Endothelial cell of umbilical vein (primary cell): ENCODE data around the gene OAS3. TPM values are rescaled to one million over a fixed set of nuclear protein-coding genes. Genes with fewer than 3 reads are reported as not detected.

ENCODE experiments used
- BruUV-seq: library from RNA; stranded (reverse); fragments of 400-500 nt; replicated peaks from 2 replicates; lab custom pipeline; 2021; lab: Mats Ljungman, UMichigan
- CTCF ChIA-PET: fragments of 300-600, 350-600 bp; sonication (Branson Sonifier 250); formaldehyde crosslinking; loops from one replicate; lab custom pipeline; 2021; ENCODE audit warnings: antibody characterized with exemption, inconsistent platforms; lab: Charles Lee
- POLR2A ChIA-PET: fragments of 300-600, 350-600 bp; sonication (Branson Sonifier 250); formaldehyde crosslinking; loops from one replicate; lab custom pipeline; 2021; ENCODE audit warnings: antibody characterized with exemption, inconsistent platforms; lab: Charles Lee
- DNase-seq: peaks from one replicate; pipeline ENCODE4 v3.0.0-alpha.2; 2011; ENCODE audit warnings: low read depth, low spot score
- FAIRE-seq: peaks from 2 replicates; lab custom pipeline; 2011; peaks lifted over from hg19 to GRCh38; lab: Jason Lieb, UNC
- H2AFZ ChIP-seq: 2 replicates; pipeline ENCODE4 v1.6.0; 2012; ENCODE audit warnings: low read depth, low read length, control low read depth, inconsistent platforms
- H3K27ac ChIP-seq: 2 replicates; pipeline ENCODE4 v1.5.1; 2011; ENCODE audit warnings: low read depth, mild to moderate bottlenecking, control low read depth, low read length, moderate library complexity; ENCODE audit not compliant: insufficient read depth
- H3K27me3 ChIP-seq, 2 experiments: 2 replicates each; pipeline versions ENCODE4 v1.6.0 to v1.6.1; 2011; ENCODE audit warnings: low read length in 2 of 2, mixed read lengths in 1 of 2; ENCODE audit not compliant: control insufficient read depth in 2 of 2, insufficient read depth in 2 of 2
- H3K36me3 ChIP-seq, 2 experiments: 2 replicates in 1 of 2; 3 replicates in 1 of 2; pipeline ENCODE4 v1.5.1; 2011; ENCODE audit warnings: low read length in 2 of 2, mild to moderate bottlenecking in 1 of 2, moderate library complexity in 1 of 2; ENCODE audit not compliant: control insufficient read depth in 2 of 2, insufficient read depth in 2 of 2; ENCODE audit errors: extremely low read depth in 1 of 2
- H3K4me1 ChIP-seq: 3 replicates; pipeline ENCODE4 v1.5.1; 2011; ENCODE audit warnings: mild to moderate bottlenecking, low read length; ENCODE audit not compliant: control insufficient read depth, insufficient read depth; ENCODE audit errors: extremely low read depth
- H3K4me2 ChIP-seq: 2 replicates; pipeline ENCODE4 v1.6.1; 2011; ENCODE audit warnings: low read length, control low read depth, mixed read lengths; ENCODE audit not compliant: insufficient read depth
- H3K4me3 ChIP-seq, 3 experiments: fragments of 200-600 bp in 1 of 3; sonication (generic), shearing (Covaris generic) in 1 of 3; replicated peaks in 1 of 3; 2 replicates each; pipeline ENCODE4 v1.5.1; 2011 to 2016; ENCODE audit warnings: control low read depth in 3 of 3, low read length in 3 of 3, mild to moderate bottlenecking in 2 of 3, inconsistent platforms in 1 of 3, low read depth in 1 of 3, moderate library complexity in 1 of 3; ENCODE audit not compliant: insufficient read depth in 1 of 3
- H3K79me2 ChIP-seq: 2 replicates; pipeline ENCODE4 v1.6.0; 2012; ENCODE audit warnings: low read length, inconsistent platforms; ENCODE audit not compliant: control insufficient read depth, insufficient read depth
- H3K9ac ChIP-seq: replicated peaks from 2 replicates; pipeline ENCODE3; 2011; ENCODE audit warnings: low read length, control low read depth; ENCODE audit not compliant: insufficient read depth; ENCODE audit errors: extremely low read depth
- H3K9me1 ChIP-seq: replicated peaks from 3 replicates; pipeline ENCODE4 v1.6.0; 2011; ENCODE audit warnings: mild to moderate bottlenecking, low read length; ENCODE audit not compliant: control insufficient read depth, insufficient read depth; ENCODE audit errors: extremely low read depth
- H3K9me3 ChIP-seq: replicated peaks from 2 replicates; pipeline ENCODE4 v1.5.1; 2012; ENCODE audit warnings: low read length, inconsistent platforms; ENCODE audit not compliant: control insufficient read depth, insufficient read depth
- H4K20me1 ChIP-seq: replicated peaks from 2 replicates; pipeline ENCODE3; 2011; ENCODE audit warnings: mild to moderate bottlenecking, low read length; ENCODE audit not compliant: control insufficient read depth, insufficient read depth; ENCODE audit errors: extremely low read depth
- GATA2 ChIP-seq: IDR thresholded peaks from 2 replicates; pipeline ENCODE4 v1.7.0; 2011; ENCODE audit warnings: low read depth, mild to moderate bottlenecking, moderate library complexity, mixed read lengths, low read length; ENCODE audit not compliant: insufficient read length, insufficient read depth
- JUN ChIP-seq: IDR thresholded peaks from 2 replicates; pipeline ENCODE4 v1.6.1; 2011; ENCODE audit warnings: borderline replicate concordance, low read depth; ENCODE audit not compliant: insufficient read length, insufficient read depth
- POLR2A ChIP-seq: IDR thresholded peaks from 2 replicates; pipeline ENCODE4 v1.6.1; 2012; ENCODE audit warnings: low read depth, mild to moderate bottlenecking, control low read depth, low read length
- POLR2AphosphoS5 ChIP-seq: IDR thresholded peaks from 2 replicates; pipeline ENCODE4 v1.6.1; 2012; ENCODE audit warnings: low read depth, mild to moderate bottlenecking, control low read depth, low read length, moderate library complexity; ENCODE audit not compliant: insufficient read depth
- dilution Hi-C: fragments of 300-500 bp; cut with MboI; formaldehyde crosslinking; loops from one replicate; pipeline ENCODE4 v1.15.0; 2019; ENCODE audit warnings: low sequenced_read_pairs; ENCODE audit not compliant: extremely low pct_ligation_motif_present
- intact Hi-C: fragments of 100-400 bp; cut with micrococcal nuclease; formaldehyde crosslinking; loops from one replicate; pipeline ENCODE4 v1.10.0; 2022
- polyA plus RNA-seq, 4 experiments: library from polyadenylated mRNA; depleted of rRNA in 3 of 4; stranded (reverse) in 3 of 4; unstranded in 1 of 4; fragments of >200 nt; gene quantifications; 2 replicates each; pipeline versions ENCODE4 v1.2.1 to v1.2.3, GENCODE V29; 2011 to 2012; ENCODE audit warnings: missing spikeins in 1 of 4
- total RNA-seq: library from RNA; stranded (reverse); gene quantifications from 2 replicates; pipeline ENCODE4 v1.2.3, GENCODE V29; 2021
- TF ChIP-seq, protein P1 (sequence below), 2 donors: IDR thresholded peaks; 1 replicate in 1 of 2; 2 replicates in 1 of 2; pipeline ENCODE4 v1.5.1; 2011; ENCODE audit warnings: low read length in 2 of 2, mild to moderate bottlenecking in 2 of 2, moderate library complexity in 2 of 2, control low read depth in 1 of 2, inconsistent platforms in 1 of 2, low read depth in 1 of 2; ENCODE audit not compliant: insufficient read depth in 1 of 2; ENCODE audit errors: extremely low read depth in 1 of 2

Gene OAS3
- total and polyA plus RNA-seq, 2 donors (not counting 3 experiments of a cell fraction or from before 2014, with no cell fraction given): 13.1 to 19.8 TPM

DNA sequence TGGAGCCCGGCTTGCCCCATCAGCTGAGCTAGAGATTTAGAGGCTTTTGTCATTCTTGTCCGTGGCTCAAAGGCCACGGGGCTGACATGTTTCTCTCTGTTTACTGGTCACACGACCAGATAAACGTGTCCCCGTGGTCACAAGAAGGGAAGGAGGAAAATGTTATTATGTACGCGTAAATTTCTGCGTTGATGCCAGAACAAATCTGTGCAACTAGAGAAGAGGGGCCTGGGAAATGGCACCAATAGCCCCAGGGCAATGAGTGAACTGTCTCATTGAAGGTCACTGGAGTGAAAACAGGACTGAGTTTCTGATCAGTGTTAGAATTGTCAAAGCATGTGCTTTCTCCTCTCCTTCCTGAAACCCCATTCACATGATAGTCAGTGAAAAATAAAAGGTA, 65.4 kb downstream of the OAS3 start:
- DNase-seq (no peak), FAIRE-seq (no peak)
- Histone ChIP-seq H2AFZ (no peak overlapping the region), H4K20me1 (no peaks in the 10 kb centered on the region), H3K4me3 (no peak overlapping the region), H3K4me1 (peaks cover 14% of the 10 kb centered on the region), H3K9me1 (no peaks in the 10 kb centered on the region), H3K79me2 (no peaks in the 10 kb centered on the region), H3K36me3 (no peaks in the 10 kb centered on the region), H3K9me3 (no peaks in the 10 kb centered on the region), H3K4me2 (no peak overlapping the region), H3K27ac (no peak overlapping the region), H3K9ac (no peak overlapping the region), H3K27me3 (no peaks in the 10 kb centered on the region)
- TF ChIP-seq JUN (no peak), GATA2 (no peak), POLR2AphosphoS5 (no peak)
- CTCF ChIA-PET: interaction anchor here (0.6 to 9.0 kb wide), 3 partner anchors 9 to 26 kb away, joined by 3 to 177 read pairs (median 4); no protein-coding TSS in a partner anchor
- BruUV-seq: no TSS peak
- dilution Hi-C loops: no loop called here
- POLR2A ChIA-PET: no interaction called here
- intact Hi-C loops: no loop called here

DNA sequence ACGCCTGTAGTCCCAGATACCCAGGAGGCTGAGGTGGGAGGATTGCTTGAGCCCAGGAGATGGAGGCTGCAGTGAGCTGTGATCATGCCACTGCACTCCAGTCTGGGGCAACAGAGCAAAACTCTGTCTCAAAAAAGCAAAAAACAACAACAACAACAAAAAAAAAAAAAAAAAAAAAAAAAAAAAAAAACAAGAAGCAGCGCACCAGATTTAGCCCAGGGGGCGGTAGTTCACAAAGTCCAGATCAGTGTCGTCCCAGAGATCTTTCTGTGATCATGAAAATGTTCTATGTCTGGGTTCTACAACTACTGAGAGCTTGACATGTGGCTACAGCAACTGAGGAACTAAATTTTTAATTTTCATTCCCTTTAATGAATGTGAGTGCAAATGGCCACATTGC, 67.5 kb downstream of the OAS3 start:
- no peak for DNase-seq
- CTCF ChIA-PET: interaction anchor here (0.7 to 9.0 kb wide), 11 partner anchors 11 to 147 kb away, joined by 3 to 177 read pairs (median 8); no protein-coding TSS in a partner anchor
- intact Hi-C loops: loop anchor here (1.0 to 2.0 kb wide), 2 partner anchors 26 to 35 kb away; no protein-coding TSS in a partner anchor

More for the DNA sequence above, 67.5 kb downstream of the OAS3 start:
- Histone ChIP-seq H3K4me1 (peaks cover 20% of the 10 kb centered on the region), H2AFZ (no peak overlapping the region), H3K36me3 (no peaks in the 10 kb centered on the region), H3K79me2 (no peaks in the 10 kb centered on the region), H4K20me1 (no peaks in the 10 kb centered on the region), H3K4me2 (no peak overlapping the region), H3K9me3 (no peaks in the 10 kb centered on the region), H3K27ac (no peak overlapping the region), H3K27me3 (no peaks in the 10 kb centered on the region), H3K4me3 (no peak overlapping the region), H3K9me1 (no peaks in the 10 kb centered on the region), H3K9ac (no peak overlapping the region)
- TF ChIP-seq, protein P1, sequence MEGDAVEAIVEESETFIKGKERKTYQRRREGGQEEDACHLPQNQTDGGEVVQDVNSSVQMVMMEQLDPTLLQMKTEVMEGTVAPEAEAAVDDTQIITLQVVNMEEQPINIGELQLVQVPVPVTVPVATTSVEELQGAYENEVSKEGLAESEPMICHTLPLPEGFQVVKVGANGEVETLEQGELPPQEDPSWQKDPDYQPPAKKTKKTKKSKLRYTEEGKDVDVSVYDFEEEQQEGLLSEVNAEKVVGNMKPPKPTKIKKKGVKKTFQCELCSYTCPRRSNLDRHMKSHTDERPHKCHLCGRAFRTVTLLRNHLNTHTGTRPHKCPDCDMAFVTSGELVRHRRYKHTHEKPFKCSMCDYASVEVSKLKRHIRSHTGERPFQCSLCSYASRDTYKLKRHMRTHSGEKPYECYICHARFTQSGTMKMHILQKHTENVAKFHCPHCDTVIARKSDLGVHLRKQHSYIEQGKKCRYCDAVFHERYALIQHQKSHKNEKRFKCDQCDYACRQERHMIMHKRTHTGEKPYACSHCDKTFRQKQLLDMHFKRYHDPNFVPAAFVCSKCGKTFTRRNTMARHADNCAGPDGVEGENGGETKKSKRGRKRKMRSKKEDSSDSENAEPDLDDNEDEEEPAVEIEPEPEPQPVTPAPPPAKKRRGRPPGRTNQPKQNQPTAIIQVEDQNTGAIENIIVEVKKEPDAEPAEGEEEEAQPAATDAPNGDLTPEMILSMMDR (IDR thresholded peaks at IDR 0.05; ENCODE audit: extremely low read depth in 1 of 2, insufficient read depth in 1 of 2, low read depth in 1 of 2, low read length in 2 of 2): peak; percentile 19 to 30
- no peak for TF ChIP-seq POLR2A
- peak; percentile 79 for FAIRE-seq
- BruUV-seq: no TSS peak
- POLR2A ChIA-PET: no interaction called here
- dilution Hi-C loops: no loop called here
